A549 (cell line): ENCODE data around the gene BCL2L12. TPM values are rescaled to one million over a fixed set of nuclear protein-coding genes. Genes with fewer than 3 reads are reported as not detected.
A peak's percentile ranks its signal among the peaks of the same experiment; 100 is the strongest.

Experiments used
- ATAC-seq, 2 experiments: fragments of 200-7000 bp in 1 of 2; fragments of >200 bp in 1 of 2; cut with Nextera tagmentation in 1 of 2; cut with Tn5 transposase in 1 of 2; 3 replicates each; pipeline versions ENCODE4 v1.8.0 to v1.9.1; 2018 to 2020; ENCODE audit warnings: mild to moderate bottlenecking in 1 of 2, moderate library complexity in 1 of 2
- CTCF ChIA-PET: fragments of 300-600 bp; sonication (Branson Sonifier 250); formaldehyde crosslinking; extraction: SDS; loops from one replicate; lab custom pipeline; 2021; ENCODE audit warnings: antibody characterized with exemption, inconsistent platforms; lab: Yijun Ruan, JAX
- POLR2A ChIA-PET: fragments of 350-600 bp; formaldehyde crosslinking; extraction: SDS; loops from one replicate; lab custom pipeline; 2021; ENCODE audit warnings: antibody characterized with exemption, inconsistent platforms; lab: Yijun Ruan, JAX
- DNase-seq, 2 experiments: peaks; one replicate each; pipeline versions ENCODE4 v3.0.0 to v3.0.0-alpha.2; 2011 to 2016; ENCODE audit warnings: low read depth in 1 of 2, low spot score in 1 of 2
- FAIRE-seq: peaks from 2 replicates; lab custom pipeline; 2011; peaks lifted over from hg19 to GRCh38; lab: Jason Lieb, UNC
- H3K27ac ChIP-seq, 2 experiments: fragments of >200 bp; sonication (Bioruptor Twin); formaldehyde crosslinking; 3 replicates each; pipeline ENCODE4 v1.5.1; 2016 to 2017
- H3K4me1 ChIP-seq: fragments of >200 bp; sonication (Bioruptor Twin); formaldehyde crosslinking; 3 replicates; pipeline ENCODE4 v1.6.1; 2016
- H3K4me2 ChIP-seq: fragments of >200 bp; sonication (Bioruptor Twin); formaldehyde crosslinking; 3 replicates; pipeline ENCODE4 v1.6.1; 2016
- H3K4me3 ChIP-seq: fragments of >200 bp; sonication (Bioruptor Twin); formaldehyde crosslinking; 3 replicates; pipeline ENCODE4 v1.5.1; 2016
- H3K9me3 ChIP-seq: fragments of >200 bp; sonication (Bioruptor Twin); formaldehyde crosslinking; 3 replicates; pipeline ENCODE4 v1.6.1; 2016
- EP300 ChIP-seq, 2 experiments: fragments of >200 bp; sonication (Bioruptor Twin); formaldehyde crosslinking; IDR thresholded peaks; 2 replicates in 1 of 2; 3 replicates in 1 of 2; pipeline ENCODE4 v1.6.1; 2016 to 2017
- FOSB ChIP-seq: fragments of 250-450 bp; sonication (Bioruptor Pico); IDR thresholded peaks from 2 replicates; pipeline ENCODE4 v1.5.0; 2020; ENCODE audit warnings: mild to moderate bottlenecking, moderate library complexity
- GATA3 ChIP-seq: IDR thresholded peaks from 2 replicates; pipeline ENCODE4 v1.6.1; 2012; ENCODE audit warnings: borderline replicate concordance
- HOXB13 ChIP-seq: fragments of 250-450 bp; sonication (Bioruptor Pico); IDR thresholded peaks from 2 replicates; pipeline ENCODE4 v1.5.0; 2020; ENCODE audit warnings: low read depth, mild to moderate bottlenecking, moderate library complexity
- JUN ChIP-seq, 2 experiments: fragments of >200 bp; sonication (Bioruptor Twin); formaldehyde crosslinking; IDR thresholded peaks; 2 replicates in 1 of 2; 3 replicates in 1 of 2; pipeline ENCODE4 v1.6.1; 2016 to 2017
- KDM1A ChIP-seq: fragments of 200-600 bp; sonication (generic); IDR thresholded peaks from 2 replicates; pipeline ENCODE4 v1.6.1; 2016; ENCODE audit warnings: low read depth, mild to moderate bottlenecking
- MAFK ChIP-seq: fragments of 450-650 bp; IDR thresholded peaks from 2 replicates; pipeline ENCODE4 v1.6.1; 2014; ENCODE audit not compliant: partially characterized antibody
- MAZ ChIP-seq: fragments of 150-350 bp; IDR thresholded peaks from 2 replicates; pipeline ENCODE4 v1.6.1; 2014; ENCODE audit warnings: antibody characterized with exemption, low read depth, low read length, borderline replicate concordance
- MYC ChIP-seq: IDR thresholded peaks from 2 replicates; pipeline ENCODE4 v1.6.1; 2012; ENCODE audit warnings: mild to moderate bottlenecking, inconsistent platforms, low read length, improper control_type of control experiment, borderline replicate concordance
- NFE2L2 ChIP-seq: fragments of 150-350 bp; conservative IDR thresholded peaks from 2 replicates; pipeline ENCODE4 v1.6.1; 2014; ENCODE audit warnings: low read length
- POLR2A ChIP-seq: IDR thresholded peaks from 2 replicates; pipeline ENCODE4 v1.6.1; 2012; ENCODE audit warnings: mild to moderate bottlenecking, low read length
- POLR2AphosphoS2 ChIP-seq: conservative IDR thresholded peaks from 2 replicates; pipeline ENCODE4 v1.6.1; 2012; ENCODE audit warnings: low read length, improper control_type of control experiment, inconsistent platforms
- RCOR1 ChIP-seq: fragments of 150-350 bp; IDR thresholded peaks from 2 replicates; pipeline ENCODE4 v1.6.1; 2014; ENCODE audit warnings: antibody characterized with exemption, low read length, low read depth
- RFX5 ChIP-seq: fragments of 450-650 bp; IDR thresholded peaks from 2 replicates; pipeline ENCODE4 v1.7.1; 2014; ENCODE audit warnings: antibody characterized with exemption, mild to moderate bottlenecking, moderate library complexity
- RNF2 ChIP-seq: fragments of 200-600 bp; sonication (generic); IDR thresholded peaks from 2 replicates; pipeline ENCODE4 v1.6.1; 2016; ENCODE audit warnings: low read depth, mild to moderate bottlenecking, antibody characterized with exemption, moderate library complexity, borderline replicate concordance
- SREBF2 ChIP-seq: fragments of 450-650 bp; IDR thresholded peaks from 2 replicates; pipeline ENCODE4 v1.6.1; 2014; ENCODE audit warnings: mild to moderate bottlenecking, moderate library complexity
- ZFP36 ChIP-seq: fragments of 450-650 bp; IDR thresholded peaks from 2 replicates; pipeline ENCODE4 v1.6.1; 2014; ENCODE audit warnings: borderline replicate concordance; ENCODE audit not compliant: partially characterized antibody
- ZNF302 ChIP-seq: fragments of 250-450 bp; sonication (Bioruptor Pico); IDR thresholded peaks from 2 replicates; pipeline ENCODE4 v1.9.0; 2021; ENCODE audit warnings: inconsistent platforms, mild to moderate bottlenecking, moderate library complexity
- ZSCAN20 ChIP-seq: fragments of 250-450 bp; sonication (Bioruptor Pico); IDR thresholded peaks from 2 replicates; pipeline ENCODE4 v1.8.0; 2022; ENCODE audit warnings: mild to moderate bottlenecking, moderate library complexity
- WGBS: methylation state at CpG from one replicate; pipeline ENCODE4 v1.1.6; 2017; ENCODE audit errors: missing lambda C conversion rate; 5-methylcytosine and 5-hydroxymethylcytosine counted together
- polyA plus RNA-seq, 4 experiments: library from polyadenylated mRNA; depleted of rRNA in 3 of 4; stranded (reverse); fragments of >200 nt; fragmentation: RNase III in 1 of 4; extraction: RNeasy Plus Mini Kit Qiagen cat#74134 plus additional on column Dnase treatment in 1 of 4; gene quantifications; 2 replicates in 3 of 4; 3 replicates in 1 of 4; pipeline ENCODE4 v1.2.3, GENCODE V29; 2011 to 2017
- TF ChIP-seq, protein P1 (sequence below): fragments of >200 bp; sonication (Bioruptor Twin); formaldehyde crosslinking; IDR thresholded peaks from 3 replicates; pipeline ENCODE4 v1.6.1; 2016
- TF ChIP-seq, protein P2 (sequence below): fragments of 250-450 bp; sonication (Bioruptor Pico); IDR thresholded peaks from 2 replicates; pipeline ENCODE4 v1.5.0; 2020; ENCODE audit warnings: low read depth, mild to moderate bottlenecking, moderate library complexity
- TF ChIP-seq, protein P3 (sequence below): fragments of 200-600 bp; sonication (generic); IDR thresholded peaks from 2 replicates; pipeline ENCODE4 v1.6.1; 2016; ENCODE audit warnings: antibody characterized with exemption, mild to moderate bottlenecking, moderate library complexity

The BCL2L12 gene
- polyA plus RNA-seq, 2 of the 4 experiments (the other 2 are of a cell fraction): 26.6 to 53.0 TPM

DNA sequence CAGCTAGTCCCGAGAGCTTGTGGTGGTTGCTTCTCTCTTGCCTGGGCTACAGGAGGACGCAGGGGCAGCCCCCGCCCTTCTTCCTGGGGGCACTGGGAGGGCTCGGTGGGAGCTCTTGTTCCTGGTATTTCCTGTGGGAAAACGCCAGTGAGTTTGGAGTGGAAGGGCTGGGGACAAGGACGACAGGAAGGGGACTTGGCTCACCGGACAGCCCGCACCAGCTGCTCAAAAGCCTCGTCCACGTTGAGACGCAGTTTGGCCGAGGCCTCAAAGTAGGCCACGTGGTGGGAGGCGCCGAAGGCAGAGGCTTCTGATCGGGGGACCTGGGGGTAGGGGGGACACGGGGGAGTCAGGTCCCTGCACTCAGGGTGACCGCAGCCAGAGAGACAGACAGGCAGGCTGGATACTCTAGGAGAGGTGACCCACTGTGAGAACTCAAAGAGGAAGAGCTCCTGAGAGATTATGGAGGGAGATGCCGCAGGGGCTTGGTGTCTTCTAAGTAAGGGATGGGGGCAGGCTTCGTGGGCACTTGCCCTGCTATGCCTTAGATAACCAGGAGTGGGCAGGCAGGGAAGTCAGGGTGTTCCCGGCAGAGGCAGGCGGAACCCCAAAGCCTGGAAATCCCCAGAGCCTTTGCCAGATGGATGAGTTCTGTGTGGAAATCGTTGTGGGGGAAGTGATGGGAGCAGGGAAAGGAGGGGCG is 30.1 kb upstream of the BCL2L12 start:
- 80% methylated on average over 24 of the region's 24 CpGs for WGBS

DNA sequence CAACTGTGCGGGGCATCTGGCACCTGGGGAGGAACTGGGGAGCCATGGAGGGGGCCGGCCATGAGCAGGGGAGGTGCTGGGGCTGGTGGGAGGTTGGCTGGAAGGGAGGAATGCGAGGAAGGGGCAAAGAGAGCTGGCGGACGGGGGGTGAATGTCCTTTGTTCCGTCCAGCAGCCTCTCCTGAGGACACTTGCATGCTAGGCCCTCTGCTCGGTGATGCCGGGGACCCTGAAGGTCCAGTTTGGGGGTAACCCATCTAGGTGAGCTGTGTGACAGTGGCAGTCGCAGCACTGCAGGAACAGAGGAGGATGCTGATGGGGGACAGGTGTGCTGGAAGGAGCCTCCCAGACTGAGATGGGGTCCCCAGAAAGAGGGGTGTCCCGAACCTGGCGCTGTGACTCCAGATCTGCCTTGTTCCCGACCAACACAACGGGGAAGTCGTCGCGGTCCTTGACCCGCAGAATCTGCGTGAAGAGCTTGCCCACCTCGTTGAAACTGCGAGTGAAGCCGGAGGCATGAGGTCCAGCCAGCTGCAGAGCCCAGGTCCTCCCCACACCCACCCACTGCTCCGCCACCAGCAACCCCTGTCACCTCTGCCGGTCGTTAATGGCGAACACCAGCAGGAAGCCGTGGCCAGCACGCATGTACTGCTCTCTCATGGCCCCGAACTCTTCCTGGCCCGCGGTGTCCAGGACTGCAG is 29.4 kb upstream of the BCL2L12 start:
- Histone ChIP-seq H3K4me3 (no peak overlapping the region), H3K27ac (peak overlapping the region in 1 of 2 experiments; percentile 26; a peak in 2 of 6 replicates), H3K9me3 (no peaks in the 10 kb centered on the region), H3K4me2 (no peak overlapping the region), H3K4me1 (peaks cover 20% of the 10 kb centered on the region)
- DNase-seq (no peak), FAIRE-seq (no peak), ATAC-seq (no peak)
- ChIA-PET POLR2A (interaction anchor here (0.9 kb wide), 1 partner anchor 40 kb away, joined by 3 read pairs; no protein-coding TSS in a partner anchor), CTCF (interaction anchor here (1.0 to 1.8 kb wide), 4 partner anchors 22 to 500 kb away, joined by 3 to 4 read pairs (median 4); no protein-coding TSS in a partner anchor)
- TF ChIP-seq ZNF302 (CRISPR knock-in tag) (no peak), SREBF2 (no peak), FOSB (0 out of 2 replicates have a peak, but pooled peaks have one; percentile 1), RNF2 (no peak), JUN (IDR thresholded peaks at IDR 0.05) (no peak)
- WGBS: 91% methylated on average over 30 of the region's 30 CpGs

More for the DNA sequence above, 30.1 kb upstream of the BCL2L12 start:
- DNase-seq (peak in 1 of 2 experiments; percentile 50), ATAC-seq (no peak), FAIRE-seq (no peak)
- Histone ChIP-seq H3K27ac (peak overlapping the region in 1 of 2 experiments; percentile 26; a peak in 2 of 6 replicates), H3K4me1 (peaks cover 20% of the 10 kb centered on the region), H3K4me2 (no peak overlapping the region), H3K9me3 (no peaks in the 10 kb centered on the region), H3K4me3 (no peak overlapping the region)
- TF ChIP-seq ZNF302 (CRISPR knock-in tag): no peak
- peak; percentile 37; the same call in 1 of the 2 replicates for TF ChIP-seq FOSB
- no peak for TF ChIP-seq MYC
- TF ChIP-seq GATA3: no peak
- POLR2A ChIA-PET: interaction anchor here (0.9 kb wide), 1 partner anchor 41 kb away, joined by 3 read pairs; no protein-coding TSS in a partner anchor
- CTCF ChIA-PET: interaction anchor here (0.7 to 1.8 kb wide), 4 partner anchors 21 to 65 kb away, joined by 3 to 4 read pairs (median 4); no protein-coding TSS in a partner anchor

DNA sequence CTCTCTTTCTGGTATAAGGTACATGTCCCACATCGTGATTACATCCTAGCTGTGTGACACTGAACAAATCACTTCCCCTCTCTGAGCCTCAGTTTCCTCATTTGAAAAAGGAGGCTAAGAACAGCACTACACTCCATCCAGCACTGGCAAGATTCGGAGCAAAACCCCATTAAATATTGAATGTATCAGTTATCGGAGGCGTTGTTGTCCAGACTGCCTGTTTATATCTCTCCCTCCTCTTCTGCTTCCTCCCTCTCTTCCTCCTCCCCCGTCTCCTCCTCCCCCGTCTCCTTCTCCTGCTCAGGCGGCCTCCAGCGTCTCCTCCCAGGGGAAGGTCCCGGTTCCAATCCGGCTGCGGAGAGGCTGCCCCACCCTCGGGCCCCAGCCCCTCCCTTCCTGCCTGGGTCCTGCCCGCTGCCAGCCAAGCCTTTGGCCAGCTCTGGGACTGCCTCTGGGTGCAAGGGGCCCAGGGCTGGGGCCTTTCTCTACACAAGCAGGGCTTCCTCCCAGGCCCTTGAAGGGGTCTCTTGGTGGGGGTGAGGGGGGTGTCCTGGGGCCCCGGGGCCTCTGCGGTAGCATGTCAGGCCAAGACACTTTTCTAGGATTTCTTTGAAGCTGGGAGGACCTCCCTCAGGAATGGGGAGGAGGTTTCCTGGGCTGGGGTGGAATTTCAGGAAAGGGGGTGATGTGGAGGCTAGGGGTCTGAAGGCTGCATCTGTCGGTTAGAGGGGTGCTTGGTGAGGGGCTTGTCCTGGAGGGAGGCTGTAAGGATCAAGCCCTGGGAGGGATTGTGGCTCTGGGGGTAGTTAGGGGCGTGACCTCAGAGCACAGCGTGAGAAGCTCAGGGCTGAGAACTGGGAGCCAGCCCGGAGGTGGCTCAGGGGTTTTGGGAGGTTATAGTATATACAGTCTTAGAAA is 27.7 kb upstream of the BCL2L12 start:
- H3K27ac ChIP-seq: peak overlapping the region; percentile 93 to 94
- ChIA-PET CTCF (interaction anchor here (0.6 to 12.4 kb wide), 4 partner anchors 22 to 85 kb away, joined by 3 to 134 read pairs (median 60); partner anchors contain the start of genes BCL2L12 and IRF3), POLR2A (interaction anchor here (0.9 to 1.2 kb wide), 4 partner anchors 38 to 142 kb away, joined by 3 to 4 read pairs (median 4); partner anchors contain the start of genes NOSIP, PRRG2 and RPS11)
- H3K9me3 ChIP-seq: no peaks in the 10 kb centered on the region
- H3K4me1 ChIP-seq: peaks cover 24% of the 10 kb centered on the region
- FAIRE-seq (no peak), ATAC-seq (peak; percentile 16 to 43), DNase-seq (peak; percentile 85 to 87)
- 6% methylated on average over 11 of the region's 19 CpGs for WGBS
- H3K4me3 ChIP-seq: peak overlapping the region; percentile 32
- peak overlapping the region; percentile 97 for H3K4me2 ChIP-seq
- no peak for TF ChIP-seq POLR2A
- TF ChIP-seq POLR2AphosphoS2: no peak
- TF ChIP-seq MAZ: no peak
- no peak for TF ChIP-seq RNF2
- TF ChIP-seq ZNF302 (CRISPR knock-in tag): no peak
- no peak for TF ChIP-seq EP300 (IDR thresholded peaks at IDR 0.05)
- TF ChIP-seq KDM1A: no peak
- no peak for TF ChIP-seq NFE2L2
- TF ChIP-seq, protein P1, sequence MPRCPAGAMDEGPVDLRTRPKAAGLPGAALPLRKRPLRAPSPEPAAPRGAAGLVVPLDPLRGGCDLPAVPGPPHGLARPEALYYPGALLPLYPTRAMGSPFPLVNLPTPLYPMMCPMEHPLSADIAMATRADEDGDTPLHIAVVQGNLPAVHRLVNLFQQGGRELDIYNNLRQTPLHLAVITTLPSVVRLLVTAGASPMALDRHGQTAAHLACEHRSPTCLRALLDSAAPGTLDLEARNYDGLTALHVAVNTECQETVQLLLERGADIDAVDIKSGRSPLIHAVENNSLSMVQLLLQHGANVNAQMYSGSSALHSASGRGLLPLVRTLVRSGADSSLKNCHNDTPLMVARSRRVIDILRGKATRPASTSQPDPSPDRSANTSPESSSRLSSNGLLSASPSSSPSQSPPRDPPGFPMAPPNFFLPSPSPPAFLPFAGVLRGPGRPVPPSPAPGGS: 0 out of 3 replicates have a peak, but pooled peaks have one; percentile 9
- no peak for TF ChIP-seq MAFK
- peak; percentile 1 to 47; a peak in 2 of 5 replicates for TF ChIP-seq JUN (IDR thresholded peaks at IDR 0.05)
- peak; percentile 42 for TF ChIP-seq ZFP36
- TF ChIP-seq, protein P2, sequence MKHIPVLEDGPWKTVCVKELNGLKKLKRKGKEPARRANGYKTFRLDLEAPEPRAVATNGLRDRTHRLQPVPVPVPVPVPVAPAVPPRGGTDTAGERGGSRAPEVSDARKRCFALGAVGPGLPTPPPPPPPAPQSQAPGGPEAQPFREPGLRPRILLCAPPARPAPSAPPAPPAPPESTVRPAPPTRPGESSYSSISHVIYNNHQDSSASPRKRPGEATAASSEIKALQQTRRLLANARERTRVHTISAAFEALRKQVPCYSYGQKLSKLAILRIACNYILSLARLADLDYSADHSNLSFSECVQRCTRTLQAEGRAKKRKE: no peak
- no peak for TF ChIP-seq RFX5
- TF ChIP-seq, protein P3, sequence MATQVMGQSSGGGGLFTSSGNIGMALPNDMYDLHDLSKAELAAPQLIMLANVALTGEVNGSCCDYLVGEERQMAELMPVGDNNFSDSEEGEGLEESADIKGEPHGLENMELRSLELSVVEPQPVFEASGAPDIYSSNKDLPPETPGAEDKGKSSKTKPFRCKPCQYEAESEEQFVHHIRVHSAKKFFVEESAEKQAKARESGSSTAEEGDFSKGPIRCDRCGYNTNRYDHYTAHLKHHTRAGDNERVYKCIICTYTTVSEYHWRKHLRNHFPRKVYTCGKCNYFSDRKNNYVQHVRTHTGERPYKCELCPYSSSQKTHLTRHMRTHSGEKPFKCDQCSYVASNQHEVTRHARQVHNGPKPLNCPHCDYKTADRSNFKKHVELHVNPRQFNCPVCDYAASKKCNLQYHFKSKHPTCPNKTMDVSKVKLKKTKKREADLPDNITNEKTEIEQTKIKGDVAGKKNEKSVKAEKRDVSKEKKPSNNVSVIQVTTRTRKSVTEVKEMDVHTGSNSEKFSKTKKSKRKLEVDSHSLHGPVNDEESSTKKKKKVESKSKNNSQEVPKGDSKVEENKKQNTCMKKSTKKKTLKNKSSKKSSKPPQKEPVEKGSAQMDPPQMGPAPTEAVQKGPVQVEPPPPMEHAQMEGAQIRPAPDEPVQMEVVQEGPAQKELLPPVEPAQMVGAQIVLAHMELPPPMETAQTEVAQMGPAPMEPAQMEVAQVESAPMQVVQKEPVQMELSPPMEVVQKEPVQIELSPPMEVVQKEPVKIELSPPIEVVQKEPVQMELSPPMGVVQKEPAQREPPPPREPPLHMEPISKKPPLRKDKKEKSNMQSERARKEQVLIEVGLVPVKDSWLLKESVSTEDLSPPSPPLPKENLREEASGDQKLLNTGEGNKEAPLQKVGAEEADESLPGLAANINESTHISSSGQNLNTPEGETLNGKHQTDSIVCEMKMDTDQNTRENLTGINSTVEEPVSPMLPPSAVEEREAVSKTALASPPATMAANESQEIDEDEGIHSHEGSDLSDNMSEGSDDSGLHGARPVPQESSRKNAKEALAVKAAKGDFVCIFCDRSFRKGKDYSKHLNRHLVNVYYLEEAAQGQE: no peak
- no peak for TF ChIP-seq ZSCAN20 (CRISPR knock-in tag)
- TF ChIP-seq RCOR1: no peak
- no peak for TF ChIP-seq HOXB13 (CRISPR knock-in tag)
